ENCODE data around the gene ECT2L. TPM values are rescaled to one million over a fixed set of nuclear protein-coding genes. Genes with fewer than 3 reads are reported as not detected.

The ECT2L gene
- total RNA-seq, 1 donor: under 0.01 TPM

GRCh38 chr6:138885156-138885819 is 89.4 kb downstream of the ECT2L start:
- no peak overlapping the region for H3K4me3 ChIP-seq (ENCODE audit: low read depth, low read length)
- no peak for DNase-seq (ENCODE audit: low read depth)
- no peak for TF ChIP-seq CTCF (IDR thresholded peaks at IDR 0.05; ENCODE audit: insufficient read depth, low read length)

- no peak for TF ChIP-seq CTCF (IDR thresholded peaks at IDR 0.05; ENCODE audit: insufficient read depth, low read length)
- no peak for DNase-seq (ENCODE audit: low read depth)
- no peak overlapping the region for H3K4me3 ChIP-seq (ENCODE audit: low read depth, low read length)
Observed at GRCh38 chr6:138891255-138891986, 95.5 kb downstream of the ECT2L start.

- no peak for TF ChIP-seq CTCF (IDR thresholded peaks at IDR 0.05; ENCODE audit: insufficient read depth, low read length)
- peak; percentile 10 for DNase-seq (ENCODE audit: low read depth)
- H3K4me3 ChIP-seq (ENCODE audit: low read depth, low read length): no peak overlapping the region
Observed at GRCh38 chr6:138896104-138896756, 100.3 kb downstream of the ECT2L start.

- no peak for TF ChIP-seq CTCF (IDR thresholded peaks at IDR 0.05; ENCODE audit: insufficient read depth, low read length)
- H3K4me3 ChIP-seq (ENCODE audit: low read depth, low read length): no peak overlapping the region
- no peak for DNase-seq (ENCODE audit: low read depth)
Observed at GRCh38 chr6:138897031-138897430, 101.1 kb downstream of the ECT2L start.

- H3K4me3 ChIP-seq (ENCODE audit: low read depth, low read length): no peak overlapping the region
- DNase-seq (ENCODE audit: low read depth): no peak
- no peak for TF ChIP-seq CTCF (IDR thresholded peaks at IDR 0.05; ENCODE audit: insufficient read depth, low read length)
Observed at GRCh38 chr6:138907167-138907566, 111.3 kb downstream of the ECT2L start.

- TF ChIP-seq CTCF (IDR thresholded peaks at IDR 0.05; ENCODE audit: insufficient read depth, low read length): no peak
Observed at GRCh38 chr6:138909511-138909910, 113.6 kb downstream of the ECT2L start.

More at GRCh38 chr6:138909511-138909910, 113.6 kb downstream of the ECT2L start:
- H3K4me3 ChIP-seq (ENCODE audit: low read depth, low read length): no peak overlapping the region
- DNase-seq (ENCODE audit: low read depth): no peak
